Measurements from ENCODE around the gene TBXAS1.

Gene TBXAS1

GRCh38 chr7:140031364-140031763 is 202.3 kb downstream of the TBXAS1 start:
- no peak for DNase-seq

GRCh38 chr7:140033036-140033435 is 204.0 kb downstream of the TBXAS1 start:
- no peak for DNase-seq

GRCh38 chr7:140033779-140034363 is 204.8 kb downstream of the TBXAS1 start:
- DNase-seq = no peak

GRCh38 chr7:140034421-140034820 is 205.4 kb downstream of the TBXAS1 start:
- DNase-seq = no peak

- no peak for DNase-seq
These were observed 206.5 kb downstream of the TBXAS1 start for GRCh38 chr7:140035400-140036223.

GRCh38 chr7:140036224-140036962 is 207.3 kb downstream of the TBXAS1 start:
- DNase-seq = no peak

- DNase-seq = no peak
These were observed 210.0 kb downstream of the TBXAS1 start for GRCh38 chr7:140039066-140039465.

- DNase-seq = no peak
These were observed 210.8 kb downstream of the TBXAS1 start for GRCh38 chr7:140039896-140040295.

GRCh38 chr7:140041659-140042385 is 212.8 kb downstream of the TBXAS1 start:
- DNase-seq = no peak

- DNase-seq = no peak
These were observed 213.3 kb downstream of the TBXAS1 start for GRCh38 chr7:140042386-140042670.

GRCh38 chr7:140044251-140044650 is 215.2 kb downstream of the TBXAS1 start:
- no peak for DNase-seq

GRCh38 chr7:140045697-140046096 is 216.6 kb downstream of the TBXAS1 start:
- no peak for DNase-seq

GRCh38 chr7:140047197-140047596 is 218.1 kb downstream of the TBXAS1 start:
- DNase-seq = no peak

- no peak for DNase-seq
These were observed 219.1 kb downstream of the TBXAS1 start for GRCh38 chr7:140048138-140048537.

- no peak for DNase-seq
These were observed 219.9 kb downstream of the TBXAS1 start for GRCh38 chr7:140048989-140049338.

- DNase-seq = no peak
These were observed 220.4 kb downstream of the TBXAS1 start for GRCh38 chr7:140049339-140050024.

GRCh38 chr7:140050100-140050499 is 221.0 kb downstream of the TBXAS1 start:
- no peak for DNase-seq

GRCh38 chr7:140051820-140052219 is 222.8 kb downstream of the TBXAS1 start:
- DNase-seq = no peak

GRCh38 chr7:140053812-140054539 is 224.9 kb downstream of the TBXAS1 start:
- DNase-seq = no peak

GRCh38 chr7:140054751-140055150 is 225.7 kb downstream of the TBXAS1 start:
- no peak for DNase-seq

GRCh38 chr7:140055833-140056232 is 226.8 kb downstream of the TBXAS1 start:
- DNase-seq = no peak

Data from activated effector memory CD4-positive, alpha-beta T cell treated with anti-CD3 and anti-CD28 coated beads, Interleukin-2, amount 50 U/mL, for 16 hours (primary cell).